K562 (cell line): ENCODE results near the gene FARP1. TPM values are rescaled to one million over a fixed set of nuclear protein-coding genes. Genes with fewer than 3 reads are reported as not detected.

ENCODE experiments used
- ASH1L ChIP-seq: fragments of 450-650 bp; IDR thresholded peaks from 2 replicates; pipeline ENCODE4 v1.6.1; 2018; ENCODE audit warnings: borderline replicate concordance, mild to moderate bottlenecking, low read depth; ENCODE audit not compliant: partially characterized antibody
- MTA3 ChIP-seq: fragments of 450-650 bp; formaldehyde crosslinking; IDR thresholded peaks from 2 replicates; pipeline ENCODE4 v1.6.1; 2017; ENCODE audit warnings: mild to moderate bottlenecking, borderline replicate concordance
- RAD51 ChIP-seq: fragments of 450-650 bp; IDR thresholded peaks from 2 replicates; pipeline ENCODE4 v1.7.1; 2016; ENCODE audit warnings: low read depth, mild to moderate bottlenecking, borderline replicate concordance
- RBM22 ChIP-seq: fragments of 200-400 bp; formaldehyde crosslinking; IDR thresholded peaks from 2 replicates; pipeline ENCODE4 v1.6.1; 2018; ENCODE audit warnings: low read length, low read depth; ENCODE audit not compliant: poor library complexity, severe bottlenecking
- TAF9B ChIP-seq: fragments of 450-650 bp; IDR thresholded peaks from 2 replicates; pipeline ENCODE4 v1.6.1; 2018; ENCODE audit warnings: mild to moderate bottlenecking; ENCODE audit not compliant: partially characterized antibody
- ZNF134 ChIP-seq: fragments of 250-450 bp; sonication (Bioruptor Pico); conservative IDR thresholded peaks from 2 replicates; pipeline ENCODE4 v1.4.0; 2020
- ZZZ3 ChIP-seq: fragments of 450-650 bp; IDR thresholded peaks from 2 replicates; pipeline ENCODE4 v1.6.1; 2016; ENCODE audit warnings: antibody characterized with exemption, mild to moderate bottlenecking, moderate library complexity
- polyA plus RNA-seq, 8 experiments: library from polyadenylated mRNA; depleted of rRNA in 4 of 8; stranded (reverse) in 5 of 8; unstranded in 3 of 8; fragments of >200 nt; fragmentation: Nextera tagmentation in 2 of 8; fragmentation: Illumina TruSeq in 1 of 8; extraction: Ambion mirVana in 2 of 8; extraction: Trizol in 1 of 8; gene quantifications; 2 replicates each; pipeline versions ENCODE4 v1.2.1 to v1.2.3, GENCODE V29; 2011 to 2014; ENCODE audit warnings: inconsistent platforms in 1 of 8, missing spikeins in 1 of 8
- total RNA-seq, 7 experiments: library from RNA; depleted of rRNA in 6 of 7; stranded (reverse); fragments of >200 nt in 6 of 7; fragmentation: Illumina TruSeq in 2 of 7; extraction: Trizol in 2 of 7; gene quantifications; 2 replicates each; pipeline versions ENCODE4 v1.2.1 to v1.2.3, GENCODE V29; 2011 to 2021; ENCODE audit warnings: low replicate concordance in 1 of 7
- TF ChIP-seq, protein P1 (sequence below): sonication (generic); formaldehyde crosslinking; IDR thresholded peaks from 2 replicates; pipeline ENCODE4 v1.9.0; 2022; ENCODE audit warnings: mild to moderate bottlenecking, missing genetic modification reagents
- TF ChIP-seq, protein P2 (sequence below): sonication (generic); formaldehyde crosslinking; IDR thresholded peaks from 2 replicates; pipeline ENCODE4 v1.8.0; 2022; ENCODE audit warnings: mild to moderate bottlenecking, missing genetic modification reagents, borderline replicate concordance

FARP1 gene
- total and polyA plus RNA-seq, 9 of the 15 experiments (the other 6 are each of a cell fraction or from before 2014, with no cell fraction given), result 0.03 to 0.29 (median 0.05) TPM; not detected in 3

DNA sequence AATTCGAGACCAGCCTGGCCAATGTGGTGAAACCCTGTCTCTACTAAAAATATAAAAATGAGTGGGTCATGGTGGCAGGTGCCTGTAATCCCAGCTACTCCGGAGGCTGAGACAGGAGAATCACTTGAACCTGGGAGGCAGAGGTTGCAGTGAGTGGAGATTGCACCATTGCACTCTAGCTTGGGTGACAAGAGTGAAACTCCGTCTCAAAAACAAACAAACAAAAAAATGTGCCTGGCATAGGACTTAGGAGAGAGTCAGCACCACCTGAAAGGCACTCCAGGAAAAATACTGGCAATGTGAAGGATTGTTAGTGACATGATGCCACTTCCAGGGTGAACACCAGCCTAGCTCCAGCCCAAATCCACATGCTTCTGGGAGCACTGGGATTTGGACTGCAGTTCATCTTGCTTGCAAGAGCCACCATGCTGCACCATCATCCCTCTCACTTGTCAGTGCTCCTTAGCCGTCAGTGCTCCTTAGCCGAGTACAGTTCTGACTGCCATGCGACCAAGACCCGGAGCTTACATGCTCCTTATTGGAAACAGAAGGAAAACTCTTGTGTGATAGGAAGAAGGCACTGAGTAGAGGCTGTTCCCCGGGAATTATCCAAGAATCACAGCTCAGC, 179.3 kb downstream of the FARP1 start (continued):
- TF ChIP-seq RBM22 (no peak), RAD51 (no peak), TAF9B (no peak), ZNF134 (CRISPR knock-in tag) (no peak), ZZZ3 (no peak), MTA3 (no peak), ASH1L (no peak)
- TF ChIP-seq, protein P1, sequence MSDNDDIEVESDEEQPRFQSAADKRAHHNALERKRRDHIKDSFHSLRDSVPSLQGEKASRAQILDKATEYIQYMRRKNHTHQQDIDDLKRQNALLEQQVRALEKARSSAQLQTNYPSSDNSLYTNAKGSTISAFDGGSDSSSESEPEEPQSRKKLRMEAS (CRISPR knock-in tag), result no peak
- TF ChIP-seq, protein P2, sequence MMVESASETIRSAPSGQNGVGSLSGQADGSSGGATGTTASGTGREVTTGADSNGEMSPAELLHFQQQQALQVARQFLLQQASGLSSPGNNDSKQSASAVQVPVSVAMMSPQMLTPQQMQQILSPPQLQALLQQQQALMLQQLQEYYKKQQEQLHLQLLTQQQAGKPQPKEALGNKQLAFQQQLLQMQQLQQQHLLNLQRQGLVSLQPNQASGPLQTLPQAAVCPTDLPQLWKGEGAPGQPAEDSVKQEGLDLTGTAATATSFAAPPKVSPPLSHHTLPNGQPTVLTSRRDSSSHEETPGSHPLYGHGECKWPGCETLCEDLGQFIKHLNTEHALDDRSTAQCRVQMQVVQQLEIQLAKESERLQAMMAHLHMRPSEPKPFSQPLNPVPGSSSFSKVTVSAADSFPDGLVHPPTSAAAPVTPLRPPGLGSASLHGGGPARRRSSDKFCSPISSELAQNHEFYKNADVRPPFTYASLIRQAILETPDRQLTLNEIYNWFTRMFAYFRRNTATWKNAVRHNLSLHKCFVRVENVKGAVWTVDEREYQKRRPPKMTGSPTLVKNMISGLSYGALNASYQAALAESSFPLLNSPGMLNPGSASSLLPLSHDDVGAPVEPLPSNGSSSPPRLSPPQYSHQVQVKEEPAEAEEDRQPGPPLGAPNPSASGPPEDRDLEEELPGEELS (CRISPR knock-in tag), result no peak
